OCI-LY7 (cell line): ENCODE measurements around the gene RIPOR1. TPM values are rescaled to one million over a fixed set of nuclear protein-coding genes. Genes with fewer than 3 reads are reported as not detected.
"Not testable (repeated sequence)": the region's sequence is repeated elsewhere in the genome, so short reads cannot be mapped to it uniquely, and the experiment has no call there.

Source experiments
- BruUV-seq: library from RNA; stranded (reverse); fragments of 400-500 nt; replicated peaks from 2 replicates; lab custom pipeline; 2021; lab: Mats Ljungman, UMichigan
- CTCF ChIA-PET: fragments of 300-600 bp; sonication (Branson Sonifier 250); formaldehyde crosslinking; loops from one replicate; lab custom pipeline; 2022; ENCODE audit warnings: antibody characterized with exemption; ENCODE audit not compliant: unreplicated experiment; lab: Charles Lee
- POLR2A ChIA-PET: fragments of 300-600 bp; sonication (Branson Sonifier 250); formaldehyde crosslinking; loops from one replicate; lab custom pipeline; 2022; ENCODE audit warnings: antibody characterized with exemption; lab: Charles Lee
- DNase-seq: peaks from one replicate; pipeline ENCODE4 v3.0.0-alpha.2; 2015; ENCODE audit warnings: low spot score
- H2AFZ ChIP-seq: fragments of 200-600 bp; sonication (generic), shearing (Covaris generic); 2 replicates; pipeline ENCODE4 v1.6.1; 2014; ENCODE audit warnings: mild to moderate bottlenecking, antibody characterized with exemption, low read length, moderate library complexity
- H3K27ac ChIP-seq: fragments of 200-600 bp; sonication (generic); 2 replicates; pipeline ENCODE4 v1.5.1; 2014; ENCODE audit warnings: mixed run types, low read depth, mild to moderate bottlenecking, moderate library complexity, low read length, inconsistent platforms; ENCODE audit not compliant: poor library complexity, severe bottlenecking
- H3K36me3 ChIP-seq: fragments of 200-600 bp; sonication (generic); 2 replicates; pipeline ENCODE4 v1.6.1; 2014; ENCODE audit warnings: mild to moderate bottlenecking, antibody characterized with exemption, low read length, moderate library complexity, mixed read lengths; ENCODE audit not compliant: insufficient read depth
- H3K4me1 ChIP-seq: fragments of 200-600 bp; sonication (generic); 2 replicates; pipeline ENCODE4 v1.5.1; 2014; ENCODE audit warnings: mild to moderate bottlenecking, low read length; ENCODE audit not compliant: insufficient read depth, poor library complexity, severe bottlenecking
- H3K4me2 ChIP-seq: fragments of 200-600 bp; sonication (generic); 2 replicates; pipeline ENCODE4 v1.6.1; 2014; ENCODE audit warnings: mild to moderate bottlenecking, low read length
- H3K4me3 ChIP-seq: fragments of 200-600 bp; sonication (generic); 2 replicates; pipeline ENCODE4 v1.5.1; 2014; ENCODE audit warnings: mild to moderate bottlenecking, low read depth, low read length; ENCODE audit not compliant: poor library complexity, severe bottlenecking
- H3K79me2 ChIP-seq: fragments of 200-600 bp; sonication (generic); 2 replicates; pipeline ENCODE4 v1.6.1; 2016; ENCODE audit warnings: low read depth, mild to moderate bottlenecking, low read length, moderate library complexity, mixed read lengths; ENCODE audit not compliant: insufficient read depth
- H3K9me2 ChIP-seq: fragments of 200-600 bp; sonication (generic); 2 replicates; pipeline ENCODE4 v1.6.1; 2016; ENCODE audit warnings: mild to moderate bottlenecking, low read length, mixed read lengths; ENCODE audit not compliant: insufficient read depth
- H3K9me3 ChIP-seq: fragments of 200-600 bp; sonication (generic); 2 replicates; pipeline ENCODE4 v1.6.1; 2014; ENCODE audit warnings: mild to moderate bottlenecking, mixed run types, low read length, mixed read lengths
- H4K20me1 ChIP-seq: fragments of 200-600 bp; sonication (generic); 2 replicates; pipeline ENCODE4 v1.6.1; 2014; ENCODE audit warnings: mild to moderate bottlenecking, antibody characterized with exemption, low read length, moderate library complexity, mixed read lengths; ENCODE audit not compliant: insufficient read depth
- EZH2phosphoT487 ChIP-seq: fragments of 200-600 bp; sonication (generic); IDR thresholded peaks from 2 replicates; pipeline ENCODE4 v1.6.1; 2018; ENCODE audit warnings: low read depth, borderline replicate concordance, mild to moderate bottlenecking, mixed run types, antibody characterized with exemption, low read length, moderate library complexity, mixed read lengths
- intact Hi-C: fragments of 100-400 bp; cut with micrococcal nuclease; formaldehyde crosslinking; loops from one replicate; pipeline ENCODE4 v1.10.0; 2022; ENCODE audit not compliant: unreplicated experiment
- total RNA-seq, 2 experiments: library from RNA; depleted of rRNA in 1 of 2; stranded (reverse); fragments of >200 nt in 1 of 2; shearing (Covaris generic) in 1 of 2; gene quantifications; 2 replicates each; pipeline ENCODE4 v1.2.3, GENCODE V29; 2014 to 2022
- TF ChIP-seq, protein P1 (sequence below): fragments of 200-600 bp; sonication (generic); conservative IDR thresholded peaks from 2 replicates; pipeline ENCODE4 v1.5.1; 2014; ENCODE audit warnings: mild to moderate bottlenecking, antibody characterized with exemption, low read length, moderate library complexity, mixed read lengths

Gene RIPOR1
- total RNA-seq, 2 experiments from 2014 or later: 9.7 to 40.2 TPM

DNA sequence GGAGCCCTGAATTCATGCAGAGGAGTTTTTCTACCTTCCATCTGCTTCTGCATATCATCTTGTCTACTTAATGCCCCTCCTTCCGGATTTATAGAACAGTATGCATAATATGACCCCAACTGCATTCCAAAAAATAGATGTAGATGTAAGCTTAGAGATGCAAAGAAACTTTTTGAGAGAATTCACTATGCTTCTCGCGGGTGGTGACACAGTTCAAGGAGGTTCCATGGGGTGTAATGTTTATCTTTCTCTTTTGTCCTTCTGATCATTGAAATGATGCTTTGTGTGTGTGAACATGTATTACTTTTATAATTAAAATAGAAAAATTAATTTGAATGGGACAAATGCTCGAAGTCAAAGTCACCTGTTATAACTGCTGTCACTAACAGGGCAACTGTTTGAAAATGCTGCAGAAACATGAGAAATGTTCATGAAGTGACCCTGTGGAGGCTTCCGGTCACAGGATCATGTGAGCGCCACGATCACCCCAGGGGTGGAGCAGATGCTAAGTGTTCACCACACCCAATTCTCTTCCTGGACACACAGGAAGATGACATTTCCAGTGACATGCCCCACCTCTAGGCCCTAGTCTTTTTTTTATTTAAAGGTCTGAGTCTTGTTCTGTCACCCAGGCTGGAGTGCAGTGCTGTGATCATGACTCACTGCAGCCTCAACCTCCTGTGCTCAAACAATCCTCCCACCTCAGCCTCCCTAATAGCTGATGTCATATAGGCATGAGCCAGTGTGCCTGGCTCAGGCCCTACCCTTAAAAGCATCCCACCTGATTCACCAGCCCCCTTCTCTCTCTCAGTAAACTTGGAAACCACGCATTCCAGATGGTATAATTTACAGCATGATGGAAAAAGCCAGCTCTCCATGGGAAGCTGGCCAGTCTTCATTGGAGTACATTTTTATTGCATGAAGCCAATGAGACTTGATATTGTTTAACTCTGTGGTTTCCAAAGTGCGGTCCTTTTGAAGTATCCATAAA, 24.3 kb upstream of the RIPOR1 start:
- H3K9me3 ChIP-seq: no peaks in the 10 kb centered on the region
- intact Hi-C loops: no loop called here
- no peaks in the 10 kb centered on the region for H3K79me2 ChIP-seq
- H3K9me2 ChIP-seq: no peaks in the 10 kb centered on the region
- no peaks in the 10 kb centered on the region for H3K36me3 ChIP-seq
- peak; percentile 68 for DNase-seq
- TSS peak; percentile 43 for BruUV-seq
- peak overlapping the region; percentile 17; the same call in 1 of the 2 replicates for H2AFZ ChIP-seq
- TF ChIP-seq, protein P1, sequence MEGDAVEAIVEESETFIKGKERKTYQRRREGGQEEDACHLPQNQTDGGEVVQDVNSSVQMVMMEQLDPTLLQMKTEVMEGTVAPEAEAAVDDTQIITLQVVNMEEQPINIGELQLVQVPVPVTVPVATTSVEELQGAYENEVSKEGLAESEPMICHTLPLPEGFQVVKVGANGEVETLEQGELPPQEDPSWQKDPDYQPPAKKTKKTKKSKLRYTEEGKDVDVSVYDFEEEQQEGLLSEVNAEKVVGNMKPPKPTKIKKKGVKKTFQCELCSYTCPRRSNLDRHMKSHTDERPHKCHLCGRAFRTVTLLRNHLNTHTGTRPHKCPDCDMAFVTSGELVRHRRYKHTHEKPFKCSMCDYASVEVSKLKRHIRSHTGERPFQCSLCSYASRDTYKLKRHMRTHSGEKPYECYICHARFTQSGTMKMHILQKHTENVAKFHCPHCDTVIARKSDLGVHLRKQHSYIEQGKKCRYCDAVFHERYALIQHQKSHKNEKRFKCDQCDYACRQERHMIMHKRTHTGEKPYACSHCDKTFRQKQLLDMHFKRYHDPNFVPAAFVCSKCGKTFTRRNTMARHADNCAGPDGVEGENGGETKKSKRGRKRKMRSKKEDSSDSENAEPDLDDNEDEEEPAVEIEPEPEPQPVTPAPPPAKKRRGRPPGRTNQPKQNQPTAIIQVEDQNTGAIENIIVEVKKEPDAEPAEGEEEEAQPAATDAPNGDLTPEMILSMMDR: no peak
- no peak for TF ChIP-seq EZH2phosphoT487
- peak overlapping the region; percentile 37; the same call in 1 of the 2 replicates for H3K4me2 ChIP-seq
- peaks cover 32% of the 10 kb centered on the region for H3K4me1 ChIP-seq
- peak overlapping the region; percentile 26 for H3K27ac ChIP-seq
- H3K4me3 ChIP-seq: no peak overlapping the region
- CTCF ChIA-PET: no interaction called here
- POLR2A ChIA-PET: interaction anchor here (1.5 kb wide), 1 partner anchor 10 kb away, joined by 6 read pairs; no protein-coding TSS in a partner anchor
- H4K20me1 ChIP-seq: no peaks in the 10 kb centered on the region

DNA sequence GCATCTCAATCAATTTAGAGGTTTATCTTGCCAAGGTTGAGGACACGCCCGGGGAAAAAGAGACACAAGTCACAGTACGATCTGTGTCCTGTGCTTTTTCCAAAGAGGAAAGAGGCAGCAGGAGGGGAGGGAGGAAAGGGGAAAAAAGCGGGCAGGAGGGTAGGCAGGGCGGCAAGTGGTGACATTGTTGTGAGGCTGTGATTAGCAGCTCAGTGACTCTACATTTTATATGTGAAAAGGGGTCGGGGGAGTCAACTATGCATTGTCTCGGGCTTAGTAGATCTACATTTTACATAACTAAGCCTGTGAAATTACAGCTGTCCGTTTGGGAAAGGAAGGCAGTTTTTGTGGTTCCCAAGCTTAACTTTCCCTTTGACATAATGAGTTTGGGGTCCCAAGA, 22.2 kb upstream of the RIPOR1 start:
- Histone ChIP-seq H3K4me2 (no peak overlapping the region), H3K9me2 (no peaks in the 10 kb centered on the region), H3K79me2 (no peaks in the 10 kb centered on the region), H4K20me1 (no peaks in the 10 kb centered on the region), H3K9me3 (no peaks in the 10 kb centered on the region), H3K27ac (no peak overlapping the region), H3K4me1 (peaks cover 32% of the 10 kb centered on the region), H2AFZ (no peak overlapping the region), H3K36me3 (no peaks in the 10 kb centered on the region), H3K4me3 (no peak overlapping the region)
- intact Hi-C loops: no loop called here
- TF ChIP-seq, protein P1: no peak
- TF ChIP-seq EZH2phosphoT487: no peak
- CTCF ChIA-PET: no interaction called here
- no peak for DNase-seq
- POLR2A ChIA-PET: no interaction called here
- no TSS peak for BruUV-seq

DNA sequence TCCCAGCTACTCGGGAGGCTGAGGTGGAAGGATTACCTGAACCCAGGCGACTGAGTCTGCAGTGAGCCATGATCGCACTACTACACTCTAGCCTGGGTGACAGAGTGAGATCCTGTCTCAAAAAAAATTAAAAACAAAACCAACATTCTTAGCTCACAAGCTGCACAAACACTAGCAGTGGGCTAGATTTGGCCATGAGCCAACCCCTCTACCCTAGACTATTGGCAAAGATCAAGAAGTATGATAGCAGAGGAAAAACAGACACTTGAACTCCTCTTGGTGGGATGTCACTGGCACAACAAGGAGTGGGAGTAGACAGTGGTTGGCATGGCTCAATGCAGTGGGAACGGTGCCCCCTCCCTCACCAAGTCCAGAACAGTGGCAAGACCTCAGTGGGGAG, 19.6 kb upstream of the RIPOR1 start:
- H3K4me2 ChIP-seq: no peak overlapping the region
- no TSS peak for BruUV-seq
- ChIA-PET POLR2A (interaction anchor here (1.1 kb wide), 1 partner anchor 14 kb away, joined by 3 read pairs; no protein-coding TSS in a partner anchor), CTCF (no interaction called here)
- TF ChIP-seq EZH2phosphoT487: no peak
- TF ChIP-seq, protein P1: no peak
- H3K4me3 ChIP-seq: no peak overlapping the region
- H3K9me2 ChIP-seq: no peaks in the 10 kb centered on the region
- H3K9me3 ChIP-seq: no peaks in the 10 kb centered on the region
- no peak overlapping the region for H2AFZ ChIP-seq
- no peak overlapping the region for H3K27ac ChIP-seq
- DNase-seq: no peak
- intact Hi-C loops: no loop called here
- H3K4me1 ChIP-seq: peaks cover 34% of the 10 kb centered on the region
- H3K79me2 ChIP-seq: no peaks in the 10 kb centered on the region
- no peaks in the 10 kb centered on the region for H3K36me3 ChIP-seq
- H4K20me1 ChIP-seq: no peaks in the 10 kb centered on the region

DNA sequence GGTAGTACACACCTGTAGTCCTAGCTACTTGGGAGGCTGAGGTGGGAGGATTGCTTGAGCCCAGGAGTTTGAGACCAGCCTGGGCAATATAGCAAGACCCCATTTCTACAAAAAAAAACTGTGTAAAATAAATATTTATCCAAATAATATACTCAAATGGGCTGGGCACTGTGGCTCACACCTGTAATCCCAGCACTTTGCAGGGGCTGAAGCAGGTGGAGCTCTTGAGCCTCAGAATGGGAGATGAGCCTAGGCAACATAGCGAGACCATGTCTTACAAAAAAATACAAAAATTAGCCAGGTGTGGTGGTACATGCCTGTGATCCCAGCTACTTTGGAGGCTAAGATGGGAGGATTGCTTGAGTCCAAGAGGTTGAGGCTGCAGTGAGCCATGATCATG, 14.7 kb upstream of the RIPOR1 start:
- ChIA-PET CTCF (interaction anchor here (0.6 to 1.5 kb wide), 5 partner anchors 18 to 32 kb away, joined by 3 to 8 read pairs (median 5); partner anchors contain the start of gene ATP6V0D1), POLR2A (interaction anchor here (0.6 to 2.3 kb wide), 6 partner anchors 9 to 348 kb away, joined by 3 to 21 read pairs (median 4); partner anchors contain the start of gene ATP6V0D1)
- DNase-seq: peak; percentile 53
- not testable (repeated sequence) for H4K20me1 ChIP-seq, H3K9me2 ChIP-seq, BruUV-seq, H3K9me3 ChIP-seq, H3K79me2 ChIP-seq, H3K36me3 ChIP-seq
- peak overlapping the region; percentile 61; the same call in 1 of the 2 replicates for H2AFZ ChIP-seq
- H3K4me1 ChIP-seq: peaks cover 58% of the 10 kb centered on the region
- peak overlapping the region; percentile 91 for H3K27ac ChIP-seq
- H3K4me3 ChIP-seq: peak overlapping the region; percentile 12
- peak overlapping the region; percentile 55 for H3K4me2 ChIP-seq
- intact Hi-C loops: loop anchor here (1.0 kb wide), 3 partner anchors 20 to 86 kb away; partner anchors contain the start of gene ATP6V0D1
